T-helper 17 cell (primary cell): ENCODE results near the gene AHCY. TPM values are rescaled to one million over a fixed set of nuclear protein-coding genes. Genes with fewer than 3 reads are reported as not detected.

ENCODE experiments used
- ATAC-seq: fragments of 150-1000 bp; cut with Tn5 transposase; 2 replicates; pipeline ENCODE4 v1.10.0; 2021; ENCODE audit warnings: mild to moderate bottlenecking, moderate library complexity
- DNase-seq, 3 donors: peaks; one replicate each; pipeline versions ENCODE4 v3.0.0 to v3.0.0-alpha.2; 2020 to 2021
- H3K9me3 ChIP-seq: one replicate; pipeline ENCODE4 v1.7.0; 2013; ENCODE audit warnings: low read length, mild to moderate bottlenecking; ENCODE audit not compliant: control insufficient read depth, poor library complexity, severe bottlenecking
- H3K27ac Mint-ChIP-seq: one replicate; pipeline ENCODE4 v1.8.0; 2022; ENCODE audit warnings: mild to moderate bottlenecking, moderate library complexity, mixed read lengths
- H3K27me3 Mint-ChIP-seq: one replicate; pipeline ENCODE4 v1.8.0; 2022; ENCODE audit warnings: mixed read lengths
- H3K36me3 Mint-ChIP-seq: one replicate; pipeline ENCODE4 v1.8.0; 2022; ENCODE audit warnings: low read depth, mixed read lengths
- H3K4me1 Mint-ChIP-seq: one replicate; pipeline ENCODE4 v1.8.0; 2022; ENCODE audit warnings: mild to moderate bottlenecking, mixed read lengths
- H3K4me3 Mint-ChIP-seq: one replicate; pipeline ENCODE4 v1.8.0; 2022; ENCODE audit warnings: mild to moderate bottlenecking, moderate library complexity, mixed read lengths
- total RNA-seq, 4 donors: library from RNA in 2 of 4; stranded (reverse) in 2 of 4; gene quantifications; one replicate each; pipeline ENCODE4 v1.2.3 and lab custom pipeline; 2022 to 2026

Gene AHCY
- total RNA-seq, 2 donors from 2014 or later, result 15.9 to 16.6 TPM

GRCh38 chr20:34232494-34233087 lies 70.6 kb downstream of the AHCY start:
- Mint-ChIP-seq H3K27me3 (peaks cover 5% of the 10 kb centered on the region), H3K4me3 (no peak overlapping the region), H3K36me3 (no peaks in the 10 kb centered on the region), H3K4me1 (no peaks in the 10 kb centered on the region), H3K27ac (no peak overlapping the region)
- H3K9me3 ChIP-seq, result no peaks in the 10 kb centered on the region
- ATAC-seq (no peak), DNase-seq (no peak)

GRCh38 chr20:34231634-34232033 lies 71.5 kb downstream of the AHCY start:
- no peaks in the 10 kb centered on the region for H3K4me1 Mint-ChIP-seq
- H3K27ac Mint-ChIP-seq, result no peak overlapping the region
- H3K9me3 ChIP-seq, result no peaks in the 10 kb centered on the region
- no peak for DNase-seq
- no peaks in the 10 kb centered on the region for H3K36me3 Mint-ChIP-seq
- no peak overlapping the region for H3K4me3 Mint-ChIP-seq
- no peak for ATAC-seq
- H3K27me3 Mint-ChIP-seq, result peaks cover 5% of the 10 kb centered on the region

Other genes with a start within 250 kb of the AHCY start
- 10 to 100 TPM; 18.8 to 20.6 TPM for gene EIF2S2, start 191.1 kb downstream of the AHCY start, total RNA-seq
- gene ASIP, start 61.9 kb downstream of the AHCY start, total RNA-seq, result not detected
- 10 to 100 TPM; 44.4 to 53.4 TPM for gene ITCH, start 59.9 kb upstream of the AHCY start, total RNA-seq
- gene DYNLRB1, start 213.1 kb upstream of the AHCY start, total RNA-seq, result 10 to 100 TPM; 52.8 to 62.0 TPM